Effector CD8-positive, alpha-beta T cell (primary cell): ENCODE measurements around the gene ANKEF1.
"Not testable (repeated sequence)": the region's sequence is repeated elsewhere in the genome, so short reads cannot be mapped to it uniquely, and the experiment has no call there.

ENCODE experiments used
- DNase-seq: peaks from one replicate; lab custom pipeline; 2025; lab: John Stamatoyannopoulos, UW

The ANKEF1 gene

GRCh38 chr20:10032269-10032668, 2.5 kb upstream of the ANKEF1 start:
- DNase-seq, result not testable (repeated sequence)

GRCh38 chr20:10033905-10034650, 709 bp upstream of the ANKEF1 start:
- DNase-seq, result no peak

DNA sequence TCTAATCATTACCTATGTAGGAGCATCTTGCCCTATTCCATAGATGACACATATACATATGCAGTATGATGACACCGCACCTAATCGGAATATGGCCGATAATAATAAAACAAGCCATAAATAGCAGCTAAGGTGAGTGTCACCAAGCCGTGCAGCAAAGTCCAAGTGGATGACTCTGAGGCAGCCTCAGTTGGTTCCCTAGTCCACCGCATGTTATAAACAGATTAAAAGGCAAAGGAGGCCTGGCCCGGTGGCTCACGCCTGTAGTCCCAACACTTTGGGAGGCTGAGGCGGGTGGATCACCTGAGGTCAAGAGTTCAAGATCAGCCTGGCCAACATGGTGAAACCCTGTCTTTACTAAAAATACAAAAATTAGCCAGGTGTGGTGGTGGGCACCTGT, 1.5 kb downstream of the ANKEF1 start:
- DNase-seq, result not testable (repeated sequence)

DNA sequence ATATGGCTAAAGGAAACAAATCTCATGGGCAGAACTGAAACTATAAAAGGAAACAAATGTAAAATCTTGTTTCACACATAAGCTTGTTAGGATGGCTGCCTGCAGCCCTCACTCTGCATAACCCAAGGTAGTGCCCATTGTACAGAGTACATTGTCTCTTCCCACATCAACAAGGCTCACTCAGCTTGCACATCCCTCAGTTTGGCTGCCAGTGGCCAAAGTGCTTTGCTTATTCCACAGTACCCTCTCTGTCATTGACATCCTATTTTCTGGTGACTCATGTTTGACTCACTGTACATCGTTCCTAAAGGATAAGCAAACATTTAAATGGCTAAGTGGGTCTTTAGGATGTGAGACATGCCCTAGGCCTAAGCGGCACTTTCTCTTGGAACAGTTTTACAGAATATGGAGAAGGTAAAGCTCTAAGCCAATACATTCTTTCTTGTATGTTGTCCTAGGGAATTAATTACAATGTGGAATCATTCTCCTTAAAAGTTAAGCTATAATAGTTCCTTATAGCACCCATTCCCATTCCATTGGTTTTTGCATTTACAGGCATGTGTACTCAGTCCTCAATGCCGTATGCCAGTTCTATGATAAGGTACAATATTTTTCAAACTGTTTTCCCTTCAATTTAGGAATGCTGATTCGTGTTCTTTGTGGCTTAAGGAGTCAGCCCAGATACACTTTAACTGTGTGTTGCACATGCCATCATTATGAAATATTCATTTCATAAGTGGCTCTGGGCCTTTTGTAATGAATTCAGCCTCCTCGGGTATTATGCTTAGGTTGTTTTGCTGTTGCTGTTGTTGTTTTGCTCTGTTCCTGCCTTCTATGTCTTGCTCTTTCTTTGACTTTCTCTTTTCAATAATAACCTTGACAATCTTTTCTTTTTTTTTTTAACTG, 5.5 kb downstream of the ANKEF1 start:
- no peak for DNase-seq

GRCh38 chr20:10042086-10042485, 7.3 kb downstream of the ANKEF1 start:
- DNase-seq, result no peak

DNA sequence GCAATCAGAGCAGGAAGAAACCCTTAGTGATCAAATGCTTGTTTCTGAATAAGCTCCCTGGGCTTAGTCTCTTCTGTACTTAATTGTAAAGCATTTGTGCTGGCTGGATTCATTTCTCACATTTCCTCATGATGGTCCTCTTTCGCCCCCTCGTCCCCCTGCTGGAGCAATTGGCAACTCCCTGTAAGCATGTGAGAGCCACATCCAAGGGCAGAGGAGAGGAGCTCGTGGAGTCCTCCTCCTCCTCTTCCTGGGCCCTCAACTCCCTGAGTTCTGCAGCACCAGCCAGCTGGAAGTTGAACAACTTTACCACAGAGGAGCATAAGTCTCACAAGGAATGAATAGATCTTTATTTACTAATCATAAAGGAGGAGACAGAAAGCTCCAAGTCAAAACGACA, 12.6 kb downstream of the ANKEF1 start:
- no peak for DNase-seq

DNA sequence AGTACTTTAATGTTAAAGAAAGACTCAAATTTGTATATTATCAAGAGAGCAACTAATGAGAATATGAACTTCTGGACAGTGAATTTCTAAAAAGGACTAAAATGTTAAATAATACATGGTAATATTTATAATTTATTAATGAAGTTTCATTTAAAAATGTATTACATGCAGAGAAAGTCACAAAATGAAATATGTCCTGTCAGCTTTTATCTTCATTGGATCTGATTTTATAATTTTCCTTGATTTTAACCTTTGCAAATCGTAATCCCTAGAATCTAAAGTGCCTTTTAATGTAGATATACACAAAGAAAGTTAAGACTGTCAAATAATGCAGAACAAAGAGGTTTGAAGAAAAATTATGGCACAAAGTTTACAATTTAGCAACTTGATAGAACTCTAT, 16.4 kb downstream of the ANKEF1 start:
- DNase-seq, result no peak

DNA sequence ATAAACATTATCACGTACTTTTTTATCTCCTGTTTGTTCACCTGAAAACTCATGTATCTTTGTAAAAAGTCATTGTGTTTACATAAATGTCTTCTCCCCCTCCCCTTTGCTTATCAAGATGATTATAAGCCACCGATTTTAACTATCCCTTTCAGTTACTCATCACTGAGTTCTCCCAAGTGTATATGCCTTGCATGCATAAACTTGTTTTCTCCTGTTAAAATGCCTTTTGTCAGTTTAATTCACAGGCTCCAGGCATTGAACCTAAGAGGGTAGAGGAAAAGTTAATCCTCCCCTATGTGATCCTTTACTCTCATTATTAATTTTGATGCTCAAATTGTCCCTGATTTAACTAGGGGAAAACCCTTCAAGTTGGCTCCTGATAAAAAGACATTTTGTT, 24.2 kb downstream of the ANKEF1 start:
- no peak for DNase-seq

GRCh38 chr20:10060226-10060625, 25.4 kb downstream of the ANKEF1 start:
- no peak for DNase-seq

DNA sequence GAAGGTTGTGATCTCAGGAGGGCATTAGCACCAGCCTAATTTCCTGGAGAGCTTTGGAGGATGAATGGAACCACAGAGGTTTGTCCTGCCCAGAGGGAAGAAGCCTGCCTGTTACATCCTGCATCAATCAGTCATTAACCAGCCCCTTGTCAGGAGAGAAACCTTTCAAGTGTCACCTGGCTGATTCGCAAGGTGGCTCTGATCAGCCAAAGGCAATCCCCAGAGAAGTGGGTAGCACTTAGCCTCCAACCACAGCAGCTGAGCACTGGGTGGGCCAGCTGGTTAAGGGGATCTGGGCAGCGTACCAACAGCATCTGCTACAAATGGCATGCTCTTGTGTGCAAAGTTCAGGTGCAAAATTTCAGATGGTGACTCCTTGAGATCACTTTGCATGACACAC, 26.9 kb downstream of the ANKEF1 start:
- no peak for DNase-seq

GRCh38 chr20:10063482-10063881, 28.7 kb downstream of the ANKEF1 start:
- no peak for DNase-seq

DNA sequence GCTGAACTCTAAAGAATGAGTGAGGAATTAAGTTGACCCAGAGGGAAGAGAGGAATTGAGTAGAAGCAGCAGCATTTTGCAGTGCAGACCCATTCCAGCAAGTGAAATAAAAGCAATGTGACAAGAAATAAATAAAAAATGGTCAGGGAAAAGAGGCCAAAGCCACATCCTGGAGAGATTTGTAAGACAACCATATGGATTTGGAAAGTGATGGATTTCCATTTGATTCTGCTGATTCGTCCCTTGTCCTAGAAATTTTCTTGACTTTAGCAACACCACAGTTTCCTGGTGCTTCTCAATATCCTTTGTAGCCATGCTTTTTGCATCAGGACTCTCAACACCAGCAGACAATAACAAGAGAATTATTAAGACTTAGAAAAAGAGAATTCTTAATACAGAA, 29.8 kb downstream of the ANKEF1 start:
- DNase-seq, result no peak

- no peak for DNase-seq
Measured at GRCh38 chr20:10065154-10065833, 30.5 kb downstream of the ANKEF1 start.

DNA sequence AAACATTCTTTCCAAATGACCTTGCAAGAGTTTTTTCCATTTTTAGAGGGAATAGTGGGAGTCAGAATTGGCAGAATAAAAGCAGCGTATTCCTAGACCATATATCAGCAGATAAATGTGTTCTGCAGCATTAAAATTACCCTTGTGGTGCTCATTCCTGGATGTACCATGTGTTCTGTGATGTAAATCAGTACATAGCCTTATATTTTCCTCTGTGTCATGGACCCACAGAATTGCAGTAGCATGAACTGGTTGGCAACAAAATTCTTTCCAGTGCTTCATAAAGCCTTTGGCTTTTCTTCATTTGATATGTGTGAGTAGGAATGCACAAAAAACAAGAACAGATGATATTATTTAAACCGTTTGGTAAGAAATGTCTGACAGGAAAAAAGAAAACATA, 32.5 kb downstream of the ANKEF1 start:
- no peak for DNase-seq

- no peak for DNase-seq
Measured at GRCh38 chr20:10074513-10074912, 39.7 kb downstream of the ANKEF1 start.

GRCh38 chr20:10075606-10076005, 40.8 kb downstream of the ANKEF1 start:
- no peak for DNase-seq

DNA sequence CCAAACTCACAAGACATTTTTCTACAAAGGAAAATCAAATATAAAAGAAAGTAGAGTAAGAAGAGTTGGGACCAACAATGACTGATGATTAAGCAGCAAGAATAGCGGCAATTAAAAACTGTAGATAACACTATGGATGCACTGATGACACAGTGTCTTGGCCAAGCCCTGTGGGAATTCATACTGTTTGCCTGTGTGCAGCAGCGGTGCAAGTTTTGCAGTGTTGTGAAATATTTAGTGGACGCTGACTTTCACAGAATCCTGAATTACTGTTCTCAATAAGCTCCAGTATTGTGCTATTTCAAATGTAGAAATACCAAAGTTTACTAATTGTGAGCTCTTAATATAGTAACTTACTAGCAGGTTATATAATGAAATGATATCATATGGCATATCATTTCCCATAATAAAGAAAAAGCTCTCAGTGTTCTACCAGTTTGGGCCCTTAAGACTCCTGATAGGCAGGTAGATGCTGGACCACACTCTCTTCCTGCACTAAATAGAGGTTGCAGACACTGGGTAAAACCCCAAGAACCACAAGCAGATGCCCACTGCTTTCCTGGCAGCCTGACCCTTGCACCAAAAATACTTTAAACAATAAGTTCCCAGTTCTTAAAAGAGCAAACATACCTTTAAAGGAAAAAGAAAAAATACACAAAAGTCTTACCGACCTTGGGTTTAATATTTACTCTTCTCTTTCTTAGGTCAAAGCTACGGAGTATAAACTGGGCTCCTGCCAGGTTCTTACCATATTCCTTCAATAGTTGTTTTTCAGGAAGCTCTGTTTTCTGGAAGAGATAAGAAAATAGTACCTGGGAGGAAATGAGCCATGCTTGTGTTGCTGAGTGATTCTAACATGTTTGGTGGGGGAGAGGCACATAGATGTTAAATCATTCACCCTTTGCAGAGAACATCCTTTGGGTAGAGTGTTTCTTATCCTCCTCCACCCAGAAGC, 41.6 kb downstream of the ANKEF1 start:
- DNase-seq, result no peak

- no peak for DNase-seq
Measured at GRCh38 chr20:10077081-10077471, 42.3 kb downstream of the ANKEF1 start.

- DNase-seq, result no peak
Measured at GRCh38 chr20:10077886-10078285, 43.1 kb downstream of the ANKEF1 start.

- DNase-seq, result no peak
Measured at GRCh38 chr20:10078403-10078802, 43.6 kb downstream of the ANKEF1 start.

DNA sequence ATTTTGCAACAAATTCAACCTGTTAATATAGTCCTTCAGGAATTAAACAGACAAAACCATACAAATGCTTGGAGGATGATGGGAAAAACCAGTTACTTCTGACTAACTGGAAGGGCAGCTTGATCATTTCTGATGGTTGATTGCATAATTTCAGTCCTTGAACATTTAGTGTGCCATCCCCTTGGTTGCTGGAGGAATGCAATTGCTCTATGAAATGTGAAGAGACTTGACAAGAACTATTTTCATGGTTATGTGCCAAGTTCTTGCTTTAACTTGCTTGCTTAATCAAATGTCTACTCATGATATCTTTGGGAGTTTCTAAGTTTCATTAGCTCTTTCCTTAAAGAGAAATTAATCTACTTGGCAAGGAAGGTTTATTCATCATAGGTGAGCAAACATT, 45.2 kb downstream of the ANKEF1 start:
- no peak for DNase-seq
